ENCODE data around the gene SYNPO2L. TPM values are rescaled to one million over a fixed set of nuclear protein-coding genes. Genes with fewer than 3 reads are reported as not detected.

The SYNPO2L gene
- total RNA-seq, 4 donors from 2014 or later: 26.8 to 117 (median 46.8) TPM

DNA sequence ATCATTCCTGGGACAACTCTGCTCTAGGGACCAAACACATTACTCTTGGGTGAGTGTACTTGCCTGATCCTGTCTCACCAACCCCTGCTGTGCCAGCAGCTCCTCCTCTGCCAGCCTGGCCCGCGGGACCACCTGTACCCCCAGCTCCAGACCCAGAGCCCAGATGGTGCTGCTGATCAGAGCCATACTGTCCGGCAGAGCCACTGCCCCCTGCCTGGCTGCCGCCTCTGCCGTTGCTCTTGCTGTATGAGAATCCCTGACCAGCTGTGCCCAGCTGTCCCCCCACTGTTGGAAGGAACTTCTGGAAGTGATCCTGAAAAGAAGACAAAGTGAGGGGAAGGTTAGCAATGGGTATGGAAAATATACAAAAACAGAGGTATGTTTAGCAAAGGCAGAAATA, 21.4 kb downstream of the SYNPO2L start:
- Histone ChIP-seq H3K27ac (peak overlapping the region; percentile 96 to 99 (median 98)), H3K4me1 (peaks cover 49 to 58% of the 10 kb centered on the region in 2 donors), H3K4me3 (peak overlapping the region in 2 of 4 donors; percentile 23 to 45), H3K9me3 (no peaks in the 10 kb centered on the region), H3K27me3 (no peaks in the 10 kb centered on the region), H3K36me3 (peaks cover 0 to 45% of the 10 kb centered on the region in 2 donors)
- in situ Hi-C loops (cut with MboI; ENCODE audit: low sequenced_read_pairs in 4 of 4) (loop anchor here in 1 of 4 donors (10.0 to 25.0 kb wide), 2 partner anchors 60 to 372 kb away; partner anchors contain the start of gene MRPS16), intact Hi-C loops (cut with DNase I; ENCODE audit: low total_unique reads) (no loop called here)
- no peak for ATAC-seq
- no peak for DNase-seq
- TF ChIP-seq, protein P1, sequence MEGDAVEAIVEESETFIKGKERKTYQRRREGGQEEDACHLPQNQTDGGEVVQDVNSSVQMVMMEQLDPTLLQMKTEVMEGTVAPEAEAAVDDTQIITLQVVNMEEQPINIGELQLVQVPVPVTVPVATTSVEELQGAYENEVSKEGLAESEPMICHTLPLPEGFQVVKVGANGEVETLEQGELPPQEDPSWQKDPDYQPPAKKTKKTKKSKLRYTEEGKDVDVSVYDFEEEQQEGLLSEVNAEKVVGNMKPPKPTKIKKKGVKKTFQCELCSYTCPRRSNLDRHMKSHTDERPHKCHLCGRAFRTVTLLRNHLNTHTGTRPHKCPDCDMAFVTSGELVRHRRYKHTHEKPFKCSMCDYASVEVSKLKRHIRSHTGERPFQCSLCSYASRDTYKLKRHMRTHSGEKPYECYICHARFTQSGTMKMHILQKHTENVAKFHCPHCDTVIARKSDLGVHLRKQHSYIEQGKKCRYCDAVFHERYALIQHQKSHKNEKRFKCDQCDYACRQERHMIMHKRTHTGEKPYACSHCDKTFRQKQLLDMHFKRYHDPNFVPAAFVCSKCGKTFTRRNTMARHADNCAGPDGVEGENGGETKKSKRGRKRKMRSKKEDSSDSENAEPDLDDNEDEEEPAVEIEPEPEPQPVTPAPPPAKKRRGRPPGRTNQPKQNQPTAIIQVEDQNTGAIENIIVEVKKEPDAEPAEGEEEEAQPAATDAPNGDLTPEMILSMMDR (IDR thresholded peaks at IDR 0.05 in 4 of 5, conservative IDR thresholded peaks at IDR 0.05 in 1 of 5): no peak
- TF ChIP-seq POLR2A (IDR thresholded peaks at IDR 0.05): no peak

DNA sequence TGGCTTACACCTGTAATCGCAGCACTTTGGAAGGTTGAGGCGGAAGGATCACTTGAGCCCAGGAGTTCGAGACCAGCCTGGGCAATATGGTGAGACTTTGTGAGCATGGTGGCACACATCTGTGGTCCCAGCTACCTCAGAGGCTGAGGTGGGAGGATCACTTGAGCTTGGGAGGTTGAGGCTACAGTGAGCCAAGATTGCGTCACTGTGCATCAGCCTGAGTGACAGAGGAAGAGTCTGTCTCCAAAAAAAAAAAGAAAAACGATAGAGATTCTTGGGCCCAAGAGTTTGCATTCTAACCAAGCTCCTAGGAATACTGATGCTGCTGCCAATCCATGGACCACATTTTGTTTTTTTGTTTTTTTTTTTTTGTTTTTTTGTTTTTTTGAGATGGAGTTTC, 26.7 kb downstream of the SYNPO2L start:
- in situ Hi-C loops (cut with MboI; ENCODE audit: low sequenced_read_pairs in 4 of 4): loop anchor here in 1 of 4 donors (25.0 kb wide), 1 partner anchor 367 kb away; the partner anchor contains the start of gene MRPS16
- ATAC-seq (no peak), DNase-seq (no peak)
- H3K27me3 ChIP-seq: no peaks in the 10 kb centered on the region
- H3K36me3 ChIP-seq: peaks cover 0 to 31% of the 10 kb centered on the region in 2 donors
- intact Hi-C loops (cut with DNase I; ENCODE audit: low total_unique reads): no loop called here
- no peaks in the 10 kb centered on the region for H3K9me3 ChIP-seq
- H3K27ac ChIP-seq: peak overlapping the region; percentile 41 to 96 (median 73)
- H3K4me1 ChIP-seq: peaks cover 17 to 24% of the 10 kb centered on the region in 2 donors
- TF ChIP-seq, protein P1 (IDR thresholded peaks at IDR 0.05 in 4 of 5, conservative IDR thresholded peaks at IDR 0.05 in 1 of 5): no peak
- TF ChIP-seq POLR2A (IDR thresholded peaks at IDR 0.05): no peak
- H3K4me3 ChIP-seq: no peak overlapping the region

DNA sequence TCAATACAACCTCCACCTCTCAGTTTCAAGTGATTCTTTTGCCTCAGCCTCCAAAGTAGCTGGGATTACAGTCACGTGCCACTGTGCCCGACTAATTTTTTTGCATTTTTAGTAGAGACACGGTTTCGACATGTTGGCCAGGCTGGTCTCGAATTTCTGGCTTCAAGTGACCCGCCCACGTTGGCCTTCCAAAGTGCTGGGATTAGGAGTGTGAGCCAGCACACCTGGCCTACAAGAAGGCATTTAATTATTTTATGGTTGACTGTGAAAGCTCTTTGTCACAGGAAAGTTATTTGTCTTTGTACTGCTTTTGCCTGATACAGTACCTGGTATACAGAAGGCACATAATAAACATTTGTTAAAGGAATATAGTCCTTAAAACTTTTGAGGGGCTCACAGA, 27.4 kb downstream of the SYNPO2L start:
- Histone ChIP-seq H3K9me3 (no peaks in the 10 kb centered on the region), H3K36me3 (peaks cover 0 to 24% of the 10 kb centered on the region in 2 donors), H3K4me1 (peaks cover 16 to 17% of the 10 kb centered on the region in 2 donors), H3K4me3 (no peak overlapping the region), H3K27ac (peak overlapping the region; percentile 41 to 96 (median 73)), H3K27me3 (no peaks in the 10 kb centered on the region)
- in situ Hi-C loops (cut with MboI; ENCODE audit: low sequenced_read_pairs in 4 of 4) (loop anchor here in 1 of 4 donors (25.0 kb wide), 1 partner anchor 366 kb away; the partner anchor contains the start of gene MRPS16), intact Hi-C loops (cut with DNase I; ENCODE audit: low total_unique reads) (no loop called here)
- no peak for ATAC-seq
- TF ChIP-seq, protein P1 (IDR thresholded peaks at IDR 0.05 in 4 of 5, conservative IDR thresholded peaks at IDR 0.05 in 1 of 5): no peak
- TF ChIP-seq POLR2A (IDR thresholded peaks at IDR 0.05): no peak
- DNase-seq: peak in 1 of 2 donors; percentile 48

DNA sequence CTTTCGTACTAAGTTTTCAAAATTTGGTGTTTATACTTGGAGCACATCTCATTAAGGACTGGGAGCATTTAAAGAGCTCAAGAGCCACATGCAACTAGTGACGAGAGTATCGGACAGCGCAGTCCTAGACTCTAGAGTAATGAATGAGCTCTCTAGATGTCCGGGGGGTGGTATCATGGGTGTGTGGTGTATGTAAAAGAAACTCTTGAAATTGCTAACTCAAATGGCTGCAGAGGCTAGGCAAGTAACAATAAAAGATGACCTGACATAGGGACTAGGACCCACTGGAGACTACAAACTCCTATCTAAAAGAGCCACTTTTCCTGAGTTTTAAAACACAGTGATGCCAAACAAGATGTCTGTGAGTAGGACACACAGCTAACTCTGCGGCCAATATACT, 28.5 kb downstream of the SYNPO2L start:
- no peak for TF ChIP-seq POLR2A (IDR thresholded peaks at IDR 0.05)
- TF ChIP-seq, protein P1 (IDR thresholded peaks at IDR 0.05 in 4 of 5, conservative IDR thresholded peaks at IDR 0.05 in 1 of 5): no peak
- Histone ChIP-seq H3K27me3 (no peaks in the 10 kb centered on the region), H3K4me1 (peaks cover 14 to 17% of the 10 kb centered on the region in 2 donors), H3K27ac (peak overlapping the region in 3 of 4 donors; percentile 81 to 96 (median 85)), H3K4me3 (no peak overlapping the region), H3K9me3 (no peaks in the 10 kb centered on the region), H3K36me3 (peaks cover 0 to 13% of the 10 kb centered on the region in 2 donors)
- DNase-seq: no peak
- intact Hi-C loops (cut with DNase I; ENCODE audit: low total_unique reads): loop anchor here (2.0 kb wide), 1 partner anchor 50 kb away; no protein-coding TSS in a partner anchor
- in situ Hi-C loops (cut with MboI; ENCODE audit: low sequenced_read_pairs in 4 of 4): loop anchor here in 1 of 4 donors (25.0 kb wide), 1 partner anchor 365 kb away; the partner anchor contains the start of gene MRPS16
- ATAC-seq: no peak

Measured in gastrocnemius medialis (tissue), 4 donors.